Hepatocyte (in vitro differentiated cells): ENCODE measurements around the gene RPL18. TPM values are rescaled to one million over a fixed set of nuclear protein-coding genes. Genes with fewer than 3 reads are reported as not detected.
A peak's percentile ranks its signal among the peaks of the same experiment; 100 is the strongest.

ENCODE experiments used
- DNase-seq: peaks from one replicate; pipeline ENCODE4 v3.0.0-alpha.2; 2016; ENCODE audit warnings: low spot score
- H2AFZ ChIP-seq: fragments of 200-600 bp; sonication (generic); 2 replicates; pipeline ENCODE4 v1.6.0; 2016; ENCODE audit warnings: antibody characterized with exemption, mild to moderate bottlenecking
- H3K27ac ChIP-seq: fragments of 200-600 bp; sonication (generic); 2 replicates; pipeline ENCODE4 v1.5.1; 2016; ENCODE audit warnings: mild to moderate bottlenecking
- H3K27me3 ChIP-seq: fragments of 200-600 bp; sonication (generic); 2 replicates; pipeline ENCODE4 v1.6.1; 2016
- H3K36me3 ChIP-seq: fragments of 200-600 bp; sonication (generic); replicated peaks from 2 replicates; pipeline ENCODE4 v1.5.1; 2016; ENCODE audit warnings: low read depth; ENCODE audit not compliant: insufficient read depth
- H3K4me1 ChIP-seq: fragments of 200-600 bp; sonication (generic); 2 replicates; pipeline ENCODE4 v1.5.1; 2016; ENCODE audit warnings: mild to moderate bottlenecking, moderate library complexity; ENCODE audit not compliant: insufficient read depth
- H3K4me2 ChIP-seq: fragments of 200-600 bp; sonication (generic); 2 replicates; pipeline ENCODE4 v1.6.0; 2016
- H3K4me3 ChIP-seq: fragments of 200-600 bp; sonication (generic); 2 replicates; pipeline ENCODE4 v1.5.1; 2016; ENCODE audit warnings: mild to moderate bottlenecking
- H3K79me2 ChIP-seq: fragments of 200-600 bp; sonication (generic); 2 replicates; pipeline ENCODE4 v1.6.0; 2017; ENCODE audit warnings: mild to moderate bottlenecking
- H3K9me2 ChIP-seq: fragments of 200-600 bp; sonication (generic); replicated peaks from 2 replicates; pipeline ENCODE4 v1.6.0; 2017; ENCODE audit warnings: mild to moderate bottlenecking; ENCODE audit not compliant: insufficient read depth
- H3K9me3 ChIP-seq: fragments of 200-600 bp; sonication (generic); 2 replicates; pipeline ENCODE4 v1.5.1; 2016; ENCODE audit warnings: low read depth, mild to moderate bottlenecking
- H4K20me1 ChIP-seq: fragments of 200-600 bp; sonication (generic); 2 replicates; pipeline ENCODE4 v1.6.0; 2016; ENCODE audit warnings: mild to moderate bottlenecking; ENCODE audit not compliant: insufficient read depth, poor library complexity, severe bottlenecking
- CTCF ChIP-seq: fragments of 200-600 bp; sonication (generic); IDR thresholded peaks from 2 replicates; pipeline ENCODE4 v1.5.1; 2016; ENCODE audit warnings: antibody characterized with exemption, mild to moderate bottlenecking; ENCODE audit not compliant: poor library complexity
- EZH2 ChIP-seq: fragments of 200-600 bp; sonication (generic); IDR thresholded peaks from 2 replicates; pipeline ENCODE4 v1.6.1; 2016; ENCODE audit warnings: antibody characterized with exemption, mild to moderate bottlenecking, borderline replicate concordance
- EZH2phosphoT487 ChIP-seq: fragments of 200-600 bp; sonication (generic); IDR thresholded peaks from one replicate; pipeline ENCODE4 v1.6.1; 2018; ENCODE audit warnings: antibody characterized with exemption, mild to moderate bottlenecking, low read depth, moderate library complexity; ENCODE audit not compliant: unreplicated experiment, severe bottlenecking
- WGBS: methylation state at CpG from one replicate; pipeline ENCODE4 v1.1.6; 2016; ENCODE audit warnings: low lambda C conversion rate; ENCODE audit errors: missing lambda C conversion rate; 5-methylcytosine and 5-hydroxymethylcytosine counted together
- polyA plus RNA-seq: library from polyadenylated mRNA; unstranded; fragments of >200 nt; fragmentation: Nextera tagmentation; extraction: Ambion mirVana; gene quantifications from 2 replicates; pipeline ENCODE4 v1.2.1, GENCODE V29; 2016
- total RNA-seq: library from RNA; depleted of rRNA; stranded (reverse); fragments of >200 nt; gene quantifications from 2 replicates; pipeline ENCODE4 v1.2.3, GENCODE V29; 2014

Gene RPL18
- total and polyA plus RNA-seq, 2 experiments from 2014 or later = 623 to 1,372 TPM

- Histone ChIP-seq H3K4me2 (peak overlapping the region; percentile 66), H3K9me3 (no peaks in the 10 kb centered on the region), H3K36me3 (no peaks in the 10 kb centered on the region), H3K4me1 (peaks cover 48% of the 10 kb centered on the region), H3K27ac (peak overlapping the region; percentile 80), H3K27me3 (no peaks in the 10 kb centered on the region), H3K4me3 (no peak overlapping the region), H3K79me2 (peaks cover 10% of the 10 kb centered on the region), H2AFZ (no peak overlapping the region), H3K9me2 (no peaks in the 10 kb centered on the region), H4K20me1 (no peaks in the 10 kb centered on the region)
- no peak for TF ChIP-seq EZH2
- TF ChIP-seq EZH2phosphoT487 = no peak
- peak; percentile 30 for TF ChIP-seq CTCF
- peak; percentile 89 for DNase-seq
- WGBS = 11% methylated on average over 46 of the region's 47 CpGs
Observed at GRCh38 chr19:48630296-48631063, 11.5 kb upstream of the RPL18 start.

- Histone ChIP-seq H3K9me3 (no peaks in the 10 kb centered on the region), H3K36me3 (no peaks in the 10 kb centered on the region), H3K27ac (peak overlapping the region; percentile 80), H3K4me3 (no peak overlapping the region), H3K4me1 (peaks cover 44% of the 10 kb centered on the region), H3K9me2 (no peaks in the 10 kb centered on the region), H4K20me1 (no peaks in the 10 kb centered on the region), H3K27me3 (no peaks in the 10 kb centered on the region), H3K79me2 (peaks cover 17% of the 10 kb centered on the region), H2AFZ (no peak overlapping the region), H3K4me2 (peak overlapping the region; percentile 66)
- WGBS = 43% methylated on average over 43 of the region's 48 CpGs
- TF ChIP-seq EZH2 (no peak), EZH2phosphoT487 (no peak), CTCF (no peak)
- DNase-seq = peak; percentile 79
Observed at GRCh38 chr19:48629599-48630295, 10.8 kb upstream of the RPL18 start.

GRCh38 chr19:48629297-48629598 is 10.3 kb upstream of the RPL18 start:
- Histone ChIP-seq H3K79me2 (peaks cover 21% of the 10 kb centered on the region), H3K27ac (no peak overlapping the region), H3K4me1 (peaks cover 41% of the 10 kb centered on the region), H3K4me3 (no peak overlapping the region), H3K4me2 (no peak overlapping the region), H3K9me3 (no peaks in the 10 kb centered on the region), H3K36me3 (no peaks in the 10 kb centered on the region), H3K9me2 (no peaks in the 10 kb centered on the region), H2AFZ (no peak overlapping the region), H4K20me1 (no peaks in the 10 kb centered on the region), H3K27me3 (no peaks in the 10 kb centered on the region)
- TF ChIP-seq EZH2phosphoT487 = no peak
- DNase-seq = no peak
- 95% methylated on average over 15 of the region's 22 CpGs for WGBS
